PC-3 (cell line): ENCODE data around the gene GRAPL. TPM values are rescaled to one million over a fixed set of nuclear protein-coding genes. Genes with fewer than 3 reads are reported as not detected.
A peak's percentile ranks its signal among the peaks of the same experiment; 100 is the strongest.
"Not testable (repeated sequence)": the region's sequence is repeated elsewhere in the genome, so short reads cannot be mapped to it uniquely, and the experiment has no call there.

Experiments
- ATAC-seq: fragments of 200-7000 bp; cut with Tn5 transposase; 2 replicates; pipeline ENCODE4 v1.9.1; 2020; ENCODE audit warnings: mild to moderate bottlenecking, moderate library complexity
- Bru-seq: library from RNA; stranded (reverse); fragments of 400-500 nt; gene quantifications from one replicate; lab custom pipeline; 2021; lab: Mats Ljungman, UMichigan
- BruChase-seq, 2 experiments: library from RNA; stranded (reverse); fragments of 400-500 nt; gene quantifications; one replicate each; lab custom pipeline; 2021; lab: Mats Ljungman, UMichigan
- BruUV-seq: library from RNA; stranded (reverse); fragments of 400-500 nt; replicated peaks from 2 replicates; lab custom pipeline; 2021; lab: Mats Ljungman, UMichigan
- CTCF ChIA-PET: fragments of 300-600 bp; sonication (Branson Sonifier 250); formaldehyde crosslinking; loops from one replicate; lab custom pipeline; 2022; ENCODE audit warnings: antibody characterized with exemption; lab: Charles Lee
- POLR2A ChIA-PET: fragments of 300-600 bp; sonication (Branson Sonifier 250); formaldehyde crosslinking; loops from one replicate; lab custom pipeline; 2022; ENCODE audit warnings: antibody characterized with exemption; ENCODE audit not compliant: unreplicated experiment; lab: Charles Lee
- DNase-seq: peaks from one replicate; pipeline ENCODE4 v3.0.0-alpha.2; 2015
- H2AFZ ChIP-seq: fragments of 300-600 bp; sonication (generic); 2 replicates; pipeline ENCODE4 v1.6.0; 2016; ENCODE audit warnings: antibody characterized with exemption, low read length
- H3F3A ChIP-seq: fragments of 300-600 bp; sonication (generic); one replicate; pipeline ENCODE4 v1.6.0; 2017; ENCODE audit warnings: antibody characterized with exemption, low read length, control low read depth, mild to moderate bottlenecking; ENCODE audit not compliant: unreplicated experiment
- H3K27ac ChIP-seq: fragments of 300-600 bp; sonication (generic); 2 replicates; pipeline ENCODE4 v1.5.1; 2016; ENCODE audit warnings: mild to moderate bottlenecking, low read length
- H3K27me3 ChIP-seq: fragments of 300-600 bp; sonication (generic); 2 replicates; pipeline ENCODE4 v1.6.1; 2016; ENCODE audit warnings: low read length, mixed read lengths
- H3K36me3 ChIP-seq: fragments of 300-600 bp; sonication (generic); 2 replicates; pipeline ENCODE4 v1.6.1; 2016; ENCODE audit warnings: low read depth, mixed run types, low read length, mixed read lengths
- H3K4me1 ChIP-seq: fragments of 300-600 bp; sonication (generic); 2 replicates; pipeline ENCODE4 v1.5.1; 2016; ENCODE audit warnings: low read length; ENCODE audit not compliant: insufficient read depth
- H3K4me2 ChIP-seq: fragments of 300-600 bp; sonication (generic); 2 replicates; pipeline ENCODE4 v1.6.0; 2016; ENCODE audit warnings: low read length
- H3K4me3 ChIP-seq: fragments of 300-600 bp; sonication (generic); 2 replicates; pipeline ENCODE4 v1.5.1; 2016; ENCODE audit warnings: mild to moderate bottlenecking, low read length, mixed read lengths
- H3K79me2 ChIP-seq: fragments of 300-600 bp; sonication (generic); 2 replicates; pipeline ENCODE4 v1.6.1; 2017; ENCODE audit warnings: low read length, mixed read lengths
- H3K9ac ChIP-seq: fragments of 300-600 bp; sonication (generic); 2 replicates; pipeline ENCODE4 v1.6.0; 2016; ENCODE audit warnings: mild to moderate bottlenecking, low read length
- H3K9me2 ChIP-seq: fragments of 300-600 bp; sonication (generic); replicated peaks from 2 replicates; pipeline ENCODE4 v1.6.1; 2016; ENCODE audit warnings: mixed run types, low read length, mixed read lengths
- H3K9me3 ChIP-seq: fragments of 300-600 bp; sonication (generic); 2 replicates; pipeline ENCODE4 v1.6.1; 2016; ENCODE audit warnings: low read length, mixed read lengths
- H4K20me1 ChIP-seq: fragments of 300-600 bp; sonication (generic); 2 replicates; pipeline ENCODE4 v1.6.1; 2016; ENCODE audit warnings: low read length, mixed read lengths
- intact Hi-C: fragments of 100-400 bp; cut with micrococcal nuclease; formaldehyde crosslinking; loops from 2 replicates; pipeline ENCODE4 v1.9.0; 2023
- long read RNA-seq: library from polyadenylated mRNA; unstranded; transcript quantifications from one replicate; pipeline ENCODE4 v2.0.0, GENCODE V29; 2021; ENCODE audit not compliant: unreplicated experiment
- total RNA-seq: library from RNA; depleted of rRNA; stranded (reverse); fragments of >200 nt; gene quantifications from 2 replicates; pipeline ENCODE4 v1.2.3, GENCODE V29; 2014; rRNA removed

Gene GRAPL
- total RNA-seq (not detected in 2 replicates), Bru-seq, nascent RNA (percentile 3 among the genes with signal in this experiment), BruChase-seq, experiment 1, labeled RNA remaining after a 6-hour chase (percentile 7 among the genes with signal in this experiment), BruChase-seq, experiment 2, labeled RNA remaining after a 2-hour chase (not detected)
- long read RNA-seq, partial matches to known transcripts: 0 of 2 reads
- long read RNA-seq, other reads (novel, unspliced or antisense): 2 of 2 reads

GRCh38 chr17:19127148-19127980 is at the start of gene GRAPL:
Gene GRAPL, plus strand, starts transcription at chr17:19127589. Its CDS starts 31 bp downstream, at chr17:19127620.
- H3K4me1 ChIP-seq, H3K36me3 ChIP-seq, H4K20me1 ChIP-seq, BruUV-seq, H2AFZ ChIP-seq, H3F3A ChIP-seq, CTCF ChIA-PET, H3K4me2 ChIP-seq, POLR2A ChIA-PET, ATAC-seq, H3K9me2 ChIP-seq, H3K9ac ChIP-seq, H3K4me3 ChIP-seq, H3K9me3 ChIP-seq, H3K79me2 ChIP-seq, intact Hi-C loops, DNase-seq, H3K27ac ChIP-seq, H3K27me3 ChIP-seq: not testable (repeated sequence)

- intact Hi-C loops, POLR2A ChIA-PET, H3K27me3 ChIP-seq, H2AFZ ChIP-seq, H3F3A ChIP-seq, H3K79me2 ChIP-seq, H3K9me3 ChIP-seq, H3K9me2 ChIP-seq, BruUV-seq, H3K9ac ChIP-seq, H3K4me2 ChIP-seq, CTCF ChIA-PET, H3K27ac ChIP-seq, H3K4me3 ChIP-seq, H3K36me3 ChIP-seq, DNase-seq, H3K4me1 ChIP-seq, H4K20me1 ChIP-seq: not testable (repeated sequence)
- peak; percentile 76 for ATAC-seq
These were observed 38.3 kb upstream of the GRAPL start for GRCh38 chr17:19088804-19089685.

- H3K9ac ChIP-seq, H3F3A ChIP-seq, DNase-seq, BruUV-seq, H3K36me3 ChIP-seq, H3K9me2 ChIP-seq, POLR2A ChIA-PET, H3K4me3 ChIP-seq, intact Hi-C loops, H3K4me2 ChIP-seq, ATAC-seq, H3K9me3 ChIP-seq, H3K27me3 ChIP-seq, CTCF ChIA-PET, H2AFZ ChIP-seq, H3K4me1 ChIP-seq, H3K79me2 ChIP-seq, H3K27ac ChIP-seq, H4K20me1 ChIP-seq: not testable (repeated sequence)
These were observed 37.2 kb upstream of the GRAPL start for GRCh38 chr17:19090058-19090772.

- H3K4me2 ChIP-seq, H3K36me3 ChIP-seq, H4K20me1 ChIP-seq, BruUV-seq, H3K27me3 ChIP-seq, H3K4me1 ChIP-seq, H3K27ac ChIP-seq, H3F3A ChIP-seq, H3K4me3 ChIP-seq, POLR2A ChIA-PET, intact Hi-C loops, H3K9me3 ChIP-seq, H3K9me2 ChIP-seq, H2AFZ ChIP-seq, H3K9ac ChIP-seq, H3K79me2 ChIP-seq, CTCF ChIA-PET: not testable (repeated sequence)
- ATAC-seq (peak; percentile 70), DNase-seq (peak; percentile 34)
These were observed 34.4 kb upstream of the GRAPL start for GRCh38 chr17:19092737-19093683.

- DNase-seq, H4K20me1 ChIP-seq, H3K27ac ChIP-seq, H2AFZ ChIP-seq, H3K79me2 ChIP-seq, H3F3A ChIP-seq, intact Hi-C loops, BruUV-seq, H3K4me3 ChIP-seq, H3K4me2 ChIP-seq, H3K9me3 ChIP-seq, CTCF ChIA-PET, H3K9me2 ChIP-seq, POLR2A ChIA-PET, H3K36me3 ChIP-seq, H3K27me3 ChIP-seq, ATAC-seq, H3K4me1 ChIP-seq, H3K9ac ChIP-seq: not testable (repeated sequence)
These were observed 33.5 kb upstream of the GRAPL start for GRCh38 chr17:19093684-19094438.
